ENCODE measurements around the gene UNC119.

The UNC119 gene

GRCh38 chr17:28499364-28499664, 53.1 kb downstream of the UNC119 start:
- TF ChIP-seq CTCF (conservative IDR thresholded peaks at IDR 0.05; ENCODE audit: low read length), result no peak
- TF ChIP-seq EZH2phosphoT487 (IDR thresholded peaks at IDR 0.05; ENCODE audit: borderline replicate concordance), result no peak

GRCh38 chr17:28498652-28499363, 53.6 kb downstream of the UNC119 start:
- Histone ChIP-seq H3K79me2 (ENCODE audit: insufficient read depth, low read length) (no peaks in the 10 kb centered on the region), H3F3A (ENCODE audit: low read depth) (no peaks in the 10 kb centered on the region), H2AFZ (ENCODE audit: low read length) (no peak overlapping the region), H3K4me3 (ENCODE audit: low read length, poor library complexity, severe bottlenecking) (no peak overlapping the region), H3K9ac (ENCODE audit: low read depth, low read length, poor library complexity, severe bottlenecking) (no peak overlapping the region), H3K36me3 (ENCODE audit: insufficient read depth, low read length) (no peaks in the 10 kb centered on the region), H3K4me1 (ENCODE audit: insufficient read depth, low read length, poor library complexity, severe bottlenecking) (peaks cover 11% of the 10 kb centered on the region), H3K27me3 (ENCODE audit: insufficient read depth, low read length, poor library complexity, severe bottlenecking) (no peaks in the 10 kb centered on the region), H4K20me1 (ENCODE audit: insufficient read depth, low read length, poor library complexity, severe bottlenecking) (no peaks in the 10 kb centered on the region), H3K9me2 (replicated peaks; ENCODE audit: low read depth, low read length) (no peaks in the 10 kb centered on the region), H3K9me3 (ENCODE audit: insufficient read depth, low read depth, low read length) (no peaks in the 10 kb centered on the region), H3K4me2 (ENCODE audit: low read depth, low read length, poor library complexity, severe bottlenecking) (no peak overlapping the region)
- no peak for TF ChIP-seq EZH2phosphoT487 (IDR thresholded peaks at IDR 0.05; ENCODE audit: borderline replicate concordance)
- TF ChIP-seq CTCF (conservative IDR thresholded peaks at IDR 0.05; ENCODE audit: low read length), result no peak

More at GRCh38 chr17:28499364-28499664, 53.1 kb downstream of the UNC119 start:
- H3K4me1 ChIP-seq (ENCODE audit: insufficient read depth, low read length, poor library complexity, severe bottlenecking), result peaks cover 11% of the 10 kb centered on the region
- H3K9ac ChIP-seq (ENCODE audit: low read depth, low read length, poor library complexity, severe bottlenecking), result no peak overlapping the region
- no peaks in the 10 kb centered on the region for H3K36me3 ChIP-seq (ENCODE audit: insufficient read depth, low read length)
- H3K9me2 ChIP-seq (replicated peaks; ENCODE audit: low read depth, low read length), result no peaks in the 10 kb centered on the region
- no peaks in the 10 kb centered on the region for H3F3A ChIP-seq (ENCODE audit: low read depth)
- H2AFZ ChIP-seq (ENCODE audit: low read length), result no peak overlapping the region
- no peaks in the 10 kb centered on the region for H3K9me3 ChIP-seq (ENCODE audit: insufficient read depth, low read depth, low read length)
- no peak overlapping the region for H3K4me3 ChIP-seq (ENCODE audit: low read length, poor library complexity, severe bottlenecking)
- no peaks in the 10 kb centered on the region for H4K20me1 ChIP-seq (ENCODE audit: insufficient read depth, low read length, poor library complexity, severe bottlenecking)
- no peaks in the 10 kb centered on the region for H3K27me3 ChIP-seq (ENCODE audit: insufficient read depth, low read length, poor library complexity, severe bottlenecking)
- no peaks in the 10 kb centered on the region for H3K79me2 ChIP-seq (ENCODE audit: insufficient read depth, low read length)
- no peak overlapping the region for H3K4me2 ChIP-seq (ENCODE audit: low read depth, low read length, poor library complexity, severe bottlenecking)

GRCh38 chr17:28497931-28498330, 54.5 kb downstream of the UNC119 start:
- no peak overlapping the region for H3K9ac ChIP-seq (ENCODE audit: low read depth, low read length, poor library complexity, severe bottlenecking)
- no peaks in the 10 kb centered on the region for H3K27me3 ChIP-seq (ENCODE audit: insufficient read depth, low read length, poor library complexity, severe bottlenecking)
- no peaks in the 10 kb centered on the region for H3K9me2 ChIP-seq (replicated peaks; ENCODE audit: low read depth, low read length)
- H4K20me1 ChIP-seq (ENCODE audit: insufficient read depth, low read length, poor library complexity, severe bottlenecking), result no peaks in the 10 kb centered on the region
- H3K36me3 ChIP-seq (ENCODE audit: insufficient read depth, low read length), result no peaks in the 10 kb centered on the region
- no peaks in the 10 kb centered on the region for H3F3A ChIP-seq (ENCODE audit: low read depth)
- TF ChIP-seq EZH2phosphoT487 (IDR thresholded peaks at IDR 0.05; ENCODE audit: borderline replicate concordance) (no peak), CTCF (conservative IDR thresholded peaks at IDR 0.05; ENCODE audit: low read length) (no peak)
- H3K4me1 ChIP-seq (ENCODE audit: insufficient read depth, low read length, poor library complexity, severe bottlenecking), result peaks cover 11% of the 10 kb centered on the region
- H2AFZ ChIP-seq (ENCODE audit: low read length), result no peak overlapping the region
- no peak overlapping the region for H3K4me3 ChIP-seq (ENCODE audit: low read length, poor library complexity, severe bottlenecking)
- H3K79me2 ChIP-seq (ENCODE audit: insufficient read depth, low read length), result no peaks in the 10 kb centered on the region
- no peaks in the 10 kb centered on the region for H3K9me3 ChIP-seq (ENCODE audit: insufficient read depth, low read depth, low read length)
- H3K4me2 ChIP-seq (ENCODE audit: low read depth, low read length, poor library complexity, severe bottlenecking), result no peak overlapping the region
